D721Med (cell line): ENCODE data around the gene RADX.
"Not testable (repeated sequence)": the region's sequence is repeated elsewhere in the genome, so short reads cannot be mapped to it uniquely, and the experiment has no call there.

Experiments used
- DNase-seq: peaks from one replicate; pipeline ENCODE4 v3.0.0; 2011; ENCODE audit warnings: low spot score; ENCODE audit not compliant: insufficient read length
- FAIRE-seq: peaks from 2 replicates; lab custom pipeline; 2011; peaks lifted over from hg19 to GRCh38; lab: Jason Lieb, UNC
- TF ChIP-seq, protein P1 (sequence below): IDR thresholded peaks from 2 replicates; pipeline ENCODE4 v1.5.1; 2012; ENCODE audit warnings: mild to moderate bottlenecking, control low read depth; ENCODE audit not compliant: insufficient read depth; ENCODE audit errors: missing control alignments

The RADX gene

DNA sequence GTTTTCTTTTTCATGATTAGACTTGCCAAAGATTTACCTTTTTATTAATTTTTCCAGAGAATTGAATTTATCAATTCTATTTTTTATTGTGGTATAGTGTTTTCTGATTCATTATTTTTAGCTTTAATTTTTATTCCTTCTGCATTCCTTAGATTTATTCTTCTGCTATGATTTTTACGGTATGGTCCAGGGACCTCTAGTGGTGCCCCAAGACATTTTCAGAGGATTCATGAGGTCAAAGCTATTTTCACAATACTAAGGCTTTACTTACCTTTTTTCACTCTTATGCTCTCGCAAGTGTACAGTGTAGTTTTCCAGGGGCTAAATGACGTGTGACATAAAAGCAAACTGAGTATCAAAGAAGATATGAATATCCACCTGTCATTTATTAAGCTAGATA is 8.0 kb downstream of the RADX start:
- TF ChIP-seq, protein P1, sequence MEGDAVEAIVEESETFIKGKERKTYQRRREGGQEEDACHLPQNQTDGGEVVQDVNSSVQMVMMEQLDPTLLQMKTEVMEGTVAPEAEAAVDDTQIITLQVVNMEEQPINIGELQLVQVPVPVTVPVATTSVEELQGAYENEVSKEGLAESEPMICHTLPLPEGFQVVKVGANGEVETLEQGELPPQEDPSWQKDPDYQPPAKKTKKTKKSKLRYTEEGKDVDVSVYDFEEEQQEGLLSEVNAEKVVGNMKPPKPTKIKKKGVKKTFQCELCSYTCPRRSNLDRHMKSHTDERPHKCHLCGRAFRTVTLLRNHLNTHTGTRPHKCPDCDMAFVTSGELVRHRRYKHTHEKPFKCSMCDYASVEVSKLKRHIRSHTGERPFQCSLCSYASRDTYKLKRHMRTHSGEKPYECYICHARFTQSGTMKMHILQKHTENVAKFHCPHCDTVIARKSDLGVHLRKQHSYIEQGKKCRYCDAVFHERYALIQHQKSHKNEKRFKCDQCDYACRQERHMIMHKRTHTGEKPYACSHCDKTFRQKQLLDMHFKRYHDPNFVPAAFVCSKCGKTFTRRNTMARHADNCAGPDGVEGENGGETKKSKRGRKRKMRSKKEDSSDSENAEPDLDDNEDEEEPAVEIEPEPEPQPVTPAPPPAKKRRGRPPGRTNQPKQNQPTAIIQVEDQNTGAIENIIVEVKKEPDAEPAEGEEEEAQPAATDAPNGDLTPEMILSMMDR, result peak; percentile 31
- FAIRE-seq (no peak), DNase-seq (no peak)

DNA sequence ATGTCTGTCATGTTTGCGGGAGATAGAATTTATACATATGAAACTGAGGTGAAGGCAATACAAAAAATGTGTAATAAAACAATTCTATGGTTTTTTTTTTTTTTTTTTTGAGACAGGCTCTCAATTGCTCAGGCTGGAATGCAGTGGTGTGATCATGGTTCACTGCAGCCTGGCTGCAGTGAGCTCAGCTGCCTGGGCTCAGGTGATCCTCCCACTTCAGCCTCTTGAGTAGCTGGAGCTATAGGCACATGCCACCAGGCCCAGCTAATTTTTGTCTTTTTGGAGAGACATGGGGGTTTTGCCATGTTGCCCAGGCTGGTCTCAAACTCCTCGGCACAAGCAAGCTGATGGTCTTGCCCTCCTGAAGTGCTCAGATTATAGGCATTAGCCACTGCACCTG is 10.1 kb downstream of the RADX start:
- DNase-seq (no peak), FAIRE-seq (no peak)
- TF ChIP-seq, protein P1, result no peak

DNA sequence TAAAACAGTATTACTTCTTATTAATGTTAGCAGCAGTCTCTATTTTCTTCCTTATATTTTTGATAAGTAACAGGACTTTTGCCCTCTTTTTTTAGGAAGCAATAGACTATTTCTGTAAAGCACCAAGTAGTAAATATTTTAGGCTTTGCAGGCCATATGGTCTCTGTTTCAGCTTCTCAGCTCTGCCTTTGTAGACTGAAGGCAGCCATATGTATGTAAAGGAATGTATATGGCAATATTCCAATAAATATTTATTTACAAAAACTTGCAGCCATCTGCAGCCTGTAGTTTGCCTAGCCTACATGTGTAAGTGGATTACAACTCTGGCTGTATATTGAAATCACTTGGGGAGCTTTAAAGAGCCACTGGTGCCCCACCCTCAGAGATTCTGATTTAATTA is 15.0 kb downstream of the RADX start:
- DNase-seq (no peak), FAIRE-seq (no peak)
- TF ChIP-seq, protein P1, result no peak

DNA sequence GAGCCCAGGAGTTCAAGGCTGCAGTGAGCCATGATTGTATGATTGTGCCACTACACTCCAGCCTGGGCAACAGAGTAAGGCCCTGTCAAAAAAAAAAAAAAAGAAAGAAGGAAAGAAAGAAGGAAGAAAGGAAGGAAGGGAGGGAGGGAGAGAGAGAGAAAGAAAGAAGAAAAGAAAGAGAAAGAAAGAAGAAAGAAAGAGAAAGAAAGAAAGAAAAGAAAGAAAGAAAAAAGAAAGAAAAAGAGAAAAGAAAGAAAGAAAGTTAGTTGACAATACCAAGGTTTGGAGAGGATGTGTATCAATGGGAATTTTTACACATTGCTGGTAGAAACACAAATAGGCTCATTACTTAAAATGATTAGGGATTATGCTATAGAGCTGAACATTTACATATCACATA is 19.8 kb downstream of the RADX start:
- FAIRE-seq, result no peak
- TF ChIP-seq, protein P1, result no peak

DNA sequence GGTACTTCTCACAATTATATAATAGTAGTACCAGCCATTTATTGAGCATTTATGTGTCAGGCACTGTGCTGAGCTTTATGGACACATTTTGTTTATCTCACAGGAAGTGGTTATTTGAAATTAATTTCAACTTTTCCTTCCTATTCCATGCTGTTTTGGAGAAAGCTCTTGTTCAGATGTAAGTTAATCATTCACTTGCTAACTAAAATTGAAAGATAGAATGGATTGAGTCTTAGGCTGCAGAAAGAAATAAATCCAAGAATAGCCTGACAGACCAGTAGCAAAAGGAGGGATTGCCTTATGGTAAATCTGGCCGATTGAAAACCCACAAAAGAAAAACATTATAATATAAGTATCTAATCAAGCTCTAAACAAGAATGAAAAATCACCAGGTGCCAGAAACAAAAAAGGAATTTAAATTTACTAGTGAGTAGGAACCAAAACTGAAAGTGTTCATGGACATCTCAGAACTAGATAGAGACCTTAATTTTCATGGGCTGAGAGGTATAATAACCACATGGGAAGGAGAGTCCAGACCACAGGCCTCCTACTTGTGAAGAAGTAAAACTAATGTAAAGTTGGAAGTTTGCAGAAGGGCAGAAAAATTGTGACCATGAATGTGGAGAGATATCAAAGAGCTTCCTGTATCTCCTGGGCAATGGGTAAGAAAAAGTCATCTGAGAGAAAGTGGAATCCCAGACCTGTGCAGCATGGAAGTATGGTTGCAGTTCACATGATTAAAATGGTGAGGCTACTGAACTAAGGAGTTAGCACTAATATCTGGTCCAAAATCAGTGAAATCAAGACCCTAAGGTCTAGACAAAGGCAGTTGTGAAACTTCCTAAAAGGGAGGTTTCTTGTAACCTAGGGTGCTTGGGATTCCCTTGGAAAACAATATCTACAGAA is 38.0 kb downstream of the RADX start:
- TF ChIP-seq, protein P1, result no peak
- FAIRE-seq, result no peak
- DNase-seq, result no peak

More for the DNA sequence above, 19.8 kb downstream of the RADX start:
- DNase-seq, result no peak

DNA sequence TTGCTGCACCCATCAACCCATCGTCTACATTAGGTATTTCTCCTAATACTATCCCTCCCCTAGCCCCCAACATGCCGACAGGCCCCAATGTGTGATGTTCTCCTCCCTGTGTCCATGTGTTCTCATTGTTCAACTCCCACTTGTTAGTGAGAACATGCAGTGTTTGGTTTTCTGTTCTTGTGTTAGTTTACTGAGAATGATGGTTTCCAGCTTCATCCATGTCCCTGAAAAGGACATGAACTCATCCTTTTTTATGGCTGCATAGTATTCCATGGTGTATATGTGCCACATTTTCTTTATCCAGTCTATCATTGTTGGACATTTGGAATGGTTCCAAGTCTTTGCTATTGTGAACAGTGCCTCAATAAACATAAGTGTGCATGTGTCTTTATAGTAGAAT is 41.8 kb downstream of the RADX start:
- not testable (repeated sequence) for FAIRE-seq, DNase-seq

DNA sequence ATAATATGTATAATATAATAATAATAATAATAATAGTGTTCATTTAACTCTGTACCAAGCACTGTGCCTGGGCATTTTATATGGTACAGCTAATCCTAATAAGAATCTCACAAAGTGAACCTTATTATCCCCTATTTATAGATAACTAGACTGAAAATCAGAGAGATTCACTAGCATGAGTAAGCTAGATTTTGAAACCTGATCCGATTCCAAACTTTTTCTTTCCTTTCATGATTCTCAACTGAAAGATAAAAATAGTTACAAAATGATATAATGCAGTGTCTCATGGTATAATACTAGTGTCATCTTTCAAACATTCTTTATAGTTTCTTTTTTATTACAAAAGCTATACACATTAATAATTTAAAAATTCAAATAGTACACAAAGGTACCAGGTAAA is 58.9 kb downstream of the RADX start:
- DNase-seq, result no peak
- no peak for FAIRE-seq
- TF ChIP-seq, protein P1, result no peak

DNA sequence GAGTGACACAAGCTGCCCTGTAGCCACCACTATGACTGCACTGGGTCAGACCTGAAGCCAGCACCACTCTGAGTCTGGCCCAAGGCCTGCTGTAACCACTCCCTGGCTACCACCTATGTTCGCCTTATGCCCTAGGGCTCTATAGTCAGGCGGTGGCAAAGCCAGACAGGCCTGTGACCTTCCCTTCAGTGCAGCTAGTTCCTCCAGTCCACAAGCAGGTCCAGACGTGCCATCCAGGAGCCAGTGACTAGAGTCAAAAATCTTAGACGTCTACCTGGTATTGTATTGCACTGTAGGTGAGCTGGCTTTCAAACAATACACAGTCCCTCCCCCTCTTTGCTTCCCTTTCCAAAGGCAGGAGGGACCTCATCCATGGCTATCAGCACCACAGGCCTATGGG is 60.7 kb downstream of the RADX start:
- DNase-seq (no peak), FAIRE-seq (no peak)
- TF ChIP-seq, protein P1, result no peak
